CD14-positive monocyte (primary cell): ENCODE data around the gene FCHO2. TPM values are rescaled to one million over a fixed set of nuclear protein-coding genes. Genes with fewer than 3 reads are reported as not detected.

Experiments used
- DNase-seq, 3 donors: peaks; one replicate each; pipeline ENCODE4 v3.0.0-alpha.2; 2011 to 2022
- H2AFZ ChIP-seq: 2 replicates; pipeline ENCODE4 v1.6.0; 2012; ENCODE audit warnings: mild to moderate bottlenecking, low read depth, low read length, inconsistent platforms; ENCODE audit not compliant: insufficient read depth, poor library complexity, severe bottlenecking
- H3K27ac ChIP-seq, 2 donors: 1 replicate in 1 of 2; 2 replicates in 1 of 2; pipeline ENCODE4 v1.5.1; 2012 to 2013; ENCODE audit warnings: low read length in 2 of 2, control low read depth in 1 of 2, inconsistent platforms in 1 of 2, low read depth in 1 of 2, mild to moderate bottlenecking in 1 of 2
- H3K27me3 ChIP-seq, 2 donors: one replicate each; pipeline versions ENCODE4 v1.6.0 to v1.6.1; 2011 to 2013; ENCODE audit warnings: low read length in 2 of 2; ENCODE audit not compliant: control insufficient read depth in 2 of 2, insufficient read depth in 2 of 2
- H3K36me3 ChIP-seq, 2 donors: replicated peaks in 1 of 2; 1 replicate in 1 of 2; 2 replicates in 1 of 2; pipeline versions ENCODE4 v1.5.1 to v1.6.1; 2012 to 2013; ENCODE audit warnings: low read length in 2 of 2, control low read depth in 1 of 2, inconsistent platforms in 1 of 2, mild to moderate bottlenecking in 1 of 2; ENCODE audit not compliant: insufficient read depth in 2 of 2, control insufficient read depth in 1 of 2
- H3K4me1 ChIP-seq, 2 donors: 1 replicate in 1 of 2; 2 replicates in 1 of 2; pipeline versions ENCODE4 v1.5.1 to v1.6.1; 2012 to 2013; ENCODE audit warnings: low read length in 2 of 2, control low read depth in 1 of 2, inconsistent platforms in 1 of 2, mild to moderate bottlenecking in 1 of 2, moderate library complexity in 1 of 2; ENCODE audit not compliant: insufficient read depth in 2 of 2, control insufficient read depth in 1 of 2
- H3K4me2 ChIP-seq: replicated peaks from 2 replicates; pipeline ENCODE3; 2012; ENCODE audit warnings: low read length, moderate library complexity, mild to moderate bottlenecking; ENCODE audit not compliant: poor library complexity, severe bottlenecking; ENCODE audit errors: extremely low read depth
- H3K4me3 ChIP-seq, 3 experiments: fragments of 200-600 bp in 1 of 3; sonication (generic) in 1 of 3; replicated peaks in 1 of 3; 1 replicate in 2 of 3; 2 replicates in 1 of 3; pipeline ENCODE4 v1.5.1; 2011 to 2013; ENCODE audit warnings: low read length in 3 of 3, mild to moderate bottlenecking in 3 of 3, control low read depth in 2 of 3, low read depth in 2 of 3, inconsistent platforms in 1 of 3, moderate library complexity in 1 of 3
- H3K79me2 ChIP-seq: 2 replicates; pipeline ENCODE4 v1.6.0; 2012; ENCODE audit warnings: mild to moderate bottlenecking, control low read depth, inconsistent platforms, low read length, moderate library complexity; ENCODE audit not compliant: insufficient read depth
- H3K9ac ChIP-seq: 2 replicates; pipeline ENCODE4 v1.6.0; 2017; ENCODE audit warnings: low read length, mild to moderate bottlenecking; ENCODE audit not compliant: insufficient read depth, poor library complexity, severe bottlenecking
- H3K9me3 ChIP-seq, 2 donors: replicated peaks in 1 of 2; 1 replicate in 1 of 2; 2 replicates in 1 of 2; pipeline versions ENCODE4 v1.5.1 to v1.6.1; 2012 to 2013; ENCODE audit warnings: low read length in 2 of 2, control low read depth in 1 of 2; ENCODE audit not compliant: control insufficient read depth in 1 of 2, insufficient read depth in 1 of 2
- H4K20me1 ChIP-seq: 2 replicates; pipeline ENCODE4 v1.6.0; 2012; ENCODE audit warnings: mild to moderate bottlenecking, low read length, control low read depth, moderate library complexity; ENCODE audit not compliant: insufficient read depth
- H3K27ac Mint-ChIP-seq, 7 donors: one replicate each; pipeline ENCODE4 v1.8.0; 2020; ENCODE audit warnings: mild to moderate bottlenecking in 7 of 7, mixed read lengths in 7 of 7, moderate library complexity in 6 of 7, inconsistent platforms in 2 of 7
- H3K27me3 Mint-ChIP-seq, 3 donors: one replicate each; pipeline ENCODE4 v1.8.0; 2021 to 2022; ENCODE audit warnings: low read depth in 3 of 3, mild to moderate bottlenecking in 3 of 3, mixed read lengths in 3 of 3, moderate library complexity in 3 of 3, inconsistent platforms in 1 of 3
- H3K36me3 Mint-ChIP-seq, 2 donors: one replicate each; pipeline ENCODE4 v1.8.0; 2020; ENCODE audit warnings: mixed read lengths in 2 of 2, inconsistent platforms in 1 of 2, mild to moderate bottlenecking in 1 of 2
- H3K4me1 Mint-ChIP-seq: one replicate; pipeline ENCODE4 v1.8.0; 2020; ENCODE audit warnings: mild to moderate bottlenecking, mixed read lengths
- H3K4me3 Mint-ChIP-seq, 2 donors: one replicate each; pipeline ENCODE4 v1.8.0; 2020; ENCODE audit warnings: mild to moderate bottlenecking in 2 of 2, mixed read lengths in 2 of 2, moderate library complexity in 1 of 2
- H3K9me3 Mint-ChIP-seq, 7 donors: one replicate each; pipeline ENCODE4 v1.8.0; 2020 to 2022; ENCODE audit warnings: mixed read lengths in 7 of 7, mild to moderate bottlenecking in 6 of 7, moderate library complexity in 6 of 7, inconsistent platforms in 2 of 7
- CTCF ChIP-seq: fragments of 200-600 bp; IDR thresholded peaks from one replicate; pipeline ENCODE4 v1.8.0; 2022; ENCODE audit warnings: antibody characterized with exemption, mild to moderate bottlenecking
- WGBS: methylation state at CpG from one replicate; pipeline ENCODE4 v1.1.5; 2013; ENCODE audit warnings: missing lambda C conversion rate; ENCODE audit not compliant: insufficient coverage; 5-methylcytosine and 5-hydroxymethylcytosine counted together
- intact Hi-C, 2 donors: fragments of 100-400 bp; cut with micrococcal nuclease; formaldehyde crosslinking; loops; one replicate each; pipeline versions ENCODE4 v1.15.0 to v1.15.1; 2023
- polyA plus RNA-seq, 3 donors: library from polyadenylated mRNA; depleted of rRNA in 1 of 3; unstranded in 2 of 3; stranded (reverse) in 1 of 3; fragments of 300-500 nt in 2 of 3; fragments of >200 nt in 1 of 3; fragmentation: Illumina TruSeq in 2 of 3; gene quantifications; 1 replicate in 2 of 3; 2 replicates in 1 of 3; pipeline ENCODE4 v1.2.3, GENCODE V29; 2012 to 2021

The FCHO2 gene
- polyA plus RNA-seq, 3 donors, result 8.3 to 10.1 (median 9.9) TPM

DNA sequence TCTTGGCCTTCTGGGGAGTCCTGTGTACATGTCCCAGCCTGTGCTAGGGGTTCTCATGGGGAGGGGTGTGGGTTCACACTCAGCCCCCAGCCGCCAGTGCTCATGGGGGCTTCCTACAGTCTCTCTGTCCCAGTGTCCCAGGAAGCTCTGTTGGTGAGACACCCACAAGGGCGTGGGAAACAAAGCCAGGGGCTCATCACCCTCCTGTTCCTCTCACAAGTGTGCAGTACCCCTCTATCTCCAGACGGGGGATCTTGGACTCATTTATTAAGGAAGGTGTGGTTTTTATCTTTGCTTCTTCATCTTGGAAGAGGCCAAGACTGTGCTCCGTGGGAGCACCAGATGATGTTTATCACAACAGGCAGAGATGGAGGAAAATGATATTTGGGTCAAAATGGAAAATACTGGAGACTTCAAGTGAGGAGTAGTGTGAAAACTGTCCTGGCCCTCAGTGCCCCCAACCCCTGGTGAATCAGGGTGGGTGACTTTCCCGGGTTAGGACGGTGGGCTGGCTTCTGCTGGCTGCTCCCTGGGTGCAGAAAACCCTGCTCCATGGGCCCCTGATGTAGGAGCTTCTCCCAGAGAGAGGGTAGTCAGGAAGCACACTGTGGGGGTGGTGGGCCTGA is 179.7 kb downstream of the FCHO2 start:
- H3K27me3 Mint-ChIP-seq, result peaks cover 42 to 75% (median 52%) of the 10 kb centered on the region in 3 donors
- TF ChIP-seq CTCF, result no peak
- Histone ChIP-seq H3K9ac (no peak overlapping the region), H3K4me3 (no peak overlapping the region), H3K4me1 (no peaks in the 10 kb centered on the region), H4K20me1 (no peaks in the 10 kb centered on the region), H3K79me2 (no peaks in the 10 kb centered on the region), H3K36me3 (no peaks in the 10 kb centered on the region), H2AFZ (no peak overlapping the region), H3K4me2 (no peak overlapping the region), H3K27me3 (peaks cover 17 to 80% of the 10 kb centered on the region in 2 donors), H3K27ac (no peak overlapping the region), H3K9me3 (no peaks in the 10 kb centered on the region)
- no peak overlapping the region for H3K27ac Mint-ChIP-seq
- H3K9me3 Mint-ChIP-seq, result peaks cover 0 to 4% (median 0%) of the 10 kb centered on the region in 7 donors
- H3K4me1 Mint-ChIP-seq, result no peaks in the 10 kb centered on the region
- no peaks in the 10 kb centered on the region for H3K36me3 Mint-ChIP-seq
- 75% methylated on average over 4 of the region's 6 CpGs for WGBS
- DNase-seq, result no peak
- H3K4me3 Mint-ChIP-seq, result peak overlapping the region in 1 of 2 donors; percentile 31
- intact Hi-C loops, result no loop called here

- Histone ChIP-seq H3K4me3 (no peak overlapping the region), H3K36me3 (no peaks in the 10 kb centered on the region), H3K79me2 (no peaks in the 10 kb centered on the region), H3K4me1 (no peaks in the 10 kb centered on the region), H3K27ac (no peak overlapping the region), H4K20me1 (no peaks in the 10 kb centered on the region), H3K4me2 (no peak overlapping the region), H2AFZ (no peak overlapping the region), H3K27me3 (peaks cover 22 to 79% of the 10 kb centered on the region in 2 donors), H3K9me3 (no peaks in the 10 kb centered on the region), H3K9ac (no peak overlapping the region)
- DNase-seq, result no peak
- no peak overlapping the region for H3K27ac Mint-ChIP-seq
- H3K4me1 Mint-ChIP-seq, result no peaks in the 10 kb centered on the region
- H3K27me3 Mint-ChIP-seq, result peaks cover 44 to 70% (median 51%) of the 10 kb centered on the region in 3 donors
- no peak for TF ChIP-seq CTCF
- H3K4me3 Mint-ChIP-seq, result no peak overlapping the region
- intact Hi-C loops, result no loop called here
- H3K36me3 Mint-ChIP-seq, result no peaks in the 10 kb centered on the region
- 83% methylated on average over 10 of the region's 15 CpGs for WGBS
- peaks cover 0 to 4% (median 0%) of the 10 kb centered on the region in 7 donors for H3K9me3 Mint-ChIP-seq
Measured at GRCh38 chr5:73136055-73136562, 180.3 kb downstream of the FCHO2 start.
